Central memory CD8-positive, alpha-beta T cell (primary cell): ENCODE results near the gene TTC6.

Experiments
- ATAC-seq: fragments of 150-1000 bp; cut with Tn5 transposase; replicated peaks from 2 replicates; pipeline ENCODE4 v1.10.0; 2022; ENCODE audit warnings: mild to moderate bottlenecking, moderate FRiP score, moderate number of reproducible peaks; ENCODE audit not compliant: poor library complexity, severe bottlenecking; ENCODE audit errors: extremely low read depth
- DNase-seq, 2 donors: peaks; one replicate each; pipeline ENCODE4 v3.0.0; 2021; ENCODE audit warnings: low spot score in 2 of 2
- H3K27ac Mint-ChIP-seq: one replicate; pipeline ENCODE4 v1.8.0; 2022; ENCODE audit warnings: low read depth, mild to moderate bottlenecking, moderate library complexity, mixed read lengths
- H3K27me3 Mint-ChIP-seq: one replicate; pipeline ENCODE4 v1.8.0; 2022; ENCODE audit warnings: mixed read lengths
- H3K36me3 Mint-ChIP-seq: one replicate; pipeline ENCODE4 v1.8.0; 2022; ENCODE audit warnings: mild to moderate bottlenecking, moderate library complexity, mixed read lengths; ENCODE audit not compliant: insufficient read depth
- H3K4me1 Mint-ChIP-seq: one replicate; pipeline ENCODE4 v1.8.0; 2022; ENCODE audit warnings: mixed read lengths
- H3K4me3 Mint-ChIP-seq: one replicate; pipeline ENCODE4 v1.8.0; 2022; ENCODE audit warnings: mild to moderate bottlenecking, moderate library complexity, mixed read lengths
- H3K9me3 Mint-ChIP-seq: one replicate; pipeline ENCODE4 v1.8.0; 2022; ENCODE audit warnings: mixed read lengths

Gene TTC6

GRCh38 chr14:37606678-37607077 is 11.2 kb downstream of the TTC6 start:
- H3K27ac Mint-ChIP-seq: no peak overlapping the region
- H3K27me3 Mint-ChIP-seq: peaks cover 22% of the 10 kb centered on the region
- ATAC-seq: no peak
- DNase-seq: no peak
- H3K4me3 Mint-ChIP-seq: no peak overlapping the region
- no peaks in the 10 kb centered on the region for H3K36me3 Mint-ChIP-seq
- H3K4me1 Mint-ChIP-seq: no peaks in the 10 kb centered on the region
- H3K9me3 Mint-ChIP-seq: peaks cover 10% of the 10 kb centered on the region

GRCh38 chr14:37608649-37609048 is 13.2 kb downstream of the TTC6 start:
- DNase-seq (no peak), ATAC-seq (no peak)
- Mint-ChIP-seq H3K9me3 (peaks cover 11% of the 10 kb centered on the region), H3K27ac (no peak overlapping the region), H3K4me3 (no peak overlapping the region), H3K36me3 (no peaks in the 10 kb centered on the region), H3K27me3 (peaks cover 8% of the 10 kb centered on the region), H3K4me1 (no peaks in the 10 kb centered on the region)

GRCh38 chr14:37610945-37611523 is 15.6 kb downstream of the TTC6 start:
- Mint-ChIP-seq H3K36me3 (no peaks in the 10 kb centered on the region), H3K4me3 (no peak overlapping the region), H3K9me3 (peaks cover 23% of the 10 kb centered on the region), H3K27ac (no peak overlapping the region), H3K27me3 (no peaks in the 10 kb centered on the region), H3K4me1 (no peaks in the 10 kb centered on the region)
- no peak for ATAC-seq
- no peak for DNase-seq

- Mint-ChIP-seq H3K4me3 (no peak overlapping the region), H3K27me3 (no peaks in the 10 kb centered on the region), H3K9me3 (peaks cover 22% of the 10 kb centered on the region)
These were observed 20.3 kb downstream of the TTC6 start for GRCh38 chr14:37615582-37616289.

GRCh38 chr14:37616853-37617252 is 21.4 kb downstream of the TTC6 start:
- Mint-ChIP-seq H3K9me3 (peaks cover 21% of the 10 kb centered on the region), H3K4me3 (no peak overlapping the region), H3K36me3 (no peaks in the 10 kb centered on the region), H3K4me1 (no peaks in the 10 kb centered on the region), H3K27ac (no peak overlapping the region), H3K27me3 (no peaks in the 10 kb centered on the region)
- DNase-seq (no peak), ATAC-seq (no peak)

More at GRCh38 chr14:37615582-37616289, 20.3 kb downstream of the TTC6 start:
- ATAC-seq (no peak), DNase-seq (no peak)
- H3K36me3 Mint-ChIP-seq: no peaks in the 10 kb centered on the region
- H3K4me1 Mint-ChIP-seq: no peaks in the 10 kb centered on the region
- H3K27ac Mint-ChIP-seq: no peak overlapping the region

GRCh38 chr14:37617864-37618365 is 22.5 kb downstream of the TTC6 start:
- H3K36me3 Mint-ChIP-seq: no peaks in the 10 kb centered on the region
- no peak overlapping the region for H3K4me3 Mint-ChIP-seq
- no peak overlapping the region for H3K27ac Mint-ChIP-seq
- peaks cover 21% of the 10 kb centered on the region for H3K9me3 Mint-ChIP-seq
- H3K27me3 Mint-ChIP-seq: no peaks in the 10 kb centered on the region
- ATAC-seq (no peak), DNase-seq (no peak)
- H3K4me1 Mint-ChIP-seq: no peaks in the 10 kb centered on the region

GRCh38 chr14:37618498-37619028 is 23.1 kb downstream of the TTC6 start:
- ATAC-seq: no peak

GRCh38 chr14:37620856-37621255 is 25.4 kb downstream of the TTC6 start:
- Mint-ChIP-seq H3K27me3 (no peaks in the 10 kb centered on the region), H3K9me3 (peaks cover 9% of the 10 kb centered on the region), H3K27ac (no peak overlapping the region), H3K4me1 (no peaks in the 10 kb centered on the region), H3K4me3 (no peak overlapping the region), H3K36me3 (no peaks in the 10 kb centered on the region)
- DNase-seq (no peak), ATAC-seq (no peak)

More at GRCh38 chr14:37618498-37619028, 23.1 kb downstream of the TTC6 start:
- Mint-ChIP-seq H3K9me3 (peaks cover 20% of the 10 kb centered on the region), H3K36me3 (no peaks in the 10 kb centered on the region), H3K4me3 (no peak overlapping the region), H3K27me3 (no peaks in the 10 kb centered on the region), H3K4me1 (no peaks in the 10 kb centered on the region), H3K27ac (no peak overlapping the region)
- no peak for DNase-seq

GRCh38 chr14:37622231-37622923 is 26.9 kb downstream of the TTC6 start:
- no peak overlapping the region for H3K4me3 Mint-ChIP-seq
- ATAC-seq: no peak
- H3K4me1 Mint-ChIP-seq: no peaks in the 10 kb centered on the region
- peaks cover 6% of the 10 kb centered on the region for H3K9me3 Mint-ChIP-seq
- H3K36me3 Mint-ChIP-seq: no peaks in the 10 kb centered on the region
- H3K27ac Mint-ChIP-seq: no peak overlapping the region
- H3K27me3 Mint-ChIP-seq: no peaks in the 10 kb centered on the region
- DNase-seq: no peak

GRCh38 chr14:37623426-37623951 is 28.1 kb downstream of the TTC6 start:
- ATAC-seq (no peak), DNase-seq (no peak)
- Mint-ChIP-seq H3K27me3 (no peaks in the 10 kb centered on the region), H3K36me3 (no peaks in the 10 kb centered on the region), H3K9me3 (peaks cover 6% of the 10 kb centered on the region), H3K4me1 (no peaks in the 10 kb centered on the region), H3K27ac (no peak overlapping the region), H3K4me3 (no peak overlapping the region)

- Mint-ChIP-seq H3K9me3 (peaks cover 4% of the 10 kb centered on the region), H3K27ac (no peak overlapping the region), H3K4me3 (no peak overlapping the region), H3K27me3 (no peaks in the 10 kb centered on the region), H3K36me3 (no peaks in the 10 kb centered on the region), H3K4me1 (no peaks in the 10 kb centered on the region)
- ATAC-seq (no peak), DNase-seq (no peak)
These were observed 28.5 kb downstream of the TTC6 start for GRCh38 chr14:37623971-37624370.
